Middle frontal gyrus (tissue), 1 donor: Measurements from ENCODE around the gene GPR146.

Experiments
- DNase-seq: peaks from one replicate; pipeline ENCODE4 v3.0.0-alpha.2; 2015; ENCODE audit warnings: low spot score; ENCODE audit errors: extremely low spot score

Gene GPR146

DNA sequence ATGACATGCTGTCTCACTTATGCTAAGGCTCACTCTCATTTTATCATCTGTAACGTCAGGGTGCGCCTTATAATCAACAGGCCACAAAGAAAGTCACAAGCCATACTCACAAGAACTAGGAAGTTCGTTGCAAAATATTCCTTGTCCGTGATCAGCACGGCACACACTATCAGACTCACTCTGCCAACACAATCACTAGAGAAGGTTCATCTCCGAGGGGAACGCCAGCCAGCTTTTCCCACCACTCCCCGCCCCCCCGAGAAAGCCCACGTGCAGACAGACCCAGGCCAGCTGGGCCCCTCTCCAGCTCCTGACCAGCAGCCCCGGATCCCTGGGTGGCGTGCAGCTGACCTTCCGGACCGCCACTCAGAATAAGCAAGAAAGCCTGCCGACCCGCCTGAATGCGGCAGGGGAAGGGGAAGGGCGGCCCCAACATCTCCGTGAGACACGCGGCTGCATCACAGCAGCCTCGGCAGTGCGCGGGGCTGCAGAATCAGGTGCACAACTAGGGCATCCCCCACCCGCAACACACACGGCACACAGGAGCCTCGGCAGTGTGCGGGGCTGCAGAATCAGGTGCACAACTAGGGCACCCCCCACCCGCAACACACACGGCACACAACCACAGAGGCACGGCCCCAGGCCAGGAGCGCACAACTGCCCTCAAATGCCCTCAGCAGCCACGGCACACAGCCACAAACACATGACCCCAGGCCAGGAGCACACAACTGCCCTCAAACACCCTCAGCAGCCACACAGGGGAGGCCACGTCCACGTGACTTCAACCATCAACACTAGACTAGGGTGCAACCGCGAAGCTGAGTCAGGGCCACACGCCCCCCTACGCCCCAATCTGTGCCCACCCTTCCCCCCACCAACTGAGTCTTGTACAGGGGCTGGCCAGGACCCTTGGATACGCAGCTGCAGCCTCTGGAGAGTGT, 2.5 kb upstream of the GPR146 start:
- DNase-seq = no peak

DNA sequence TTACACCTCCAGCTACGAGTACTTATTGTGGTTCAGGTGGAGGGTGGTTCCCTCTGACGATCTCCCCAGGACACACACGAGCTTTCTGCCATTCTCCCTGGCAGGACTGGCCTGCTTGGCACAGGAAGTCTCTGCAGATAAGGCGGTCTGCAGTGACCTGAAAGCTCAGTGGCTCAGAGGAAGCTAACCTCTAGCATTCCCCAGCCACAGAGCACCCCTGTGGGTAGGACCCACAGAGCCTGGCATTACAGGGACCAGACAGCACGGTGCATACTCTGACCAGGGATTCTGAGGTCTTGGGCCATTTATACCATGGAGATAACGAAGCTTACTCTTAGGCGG, 1.9 kb upstream of the GPR146 start:
- no peak for DNase-seq

DNA sequence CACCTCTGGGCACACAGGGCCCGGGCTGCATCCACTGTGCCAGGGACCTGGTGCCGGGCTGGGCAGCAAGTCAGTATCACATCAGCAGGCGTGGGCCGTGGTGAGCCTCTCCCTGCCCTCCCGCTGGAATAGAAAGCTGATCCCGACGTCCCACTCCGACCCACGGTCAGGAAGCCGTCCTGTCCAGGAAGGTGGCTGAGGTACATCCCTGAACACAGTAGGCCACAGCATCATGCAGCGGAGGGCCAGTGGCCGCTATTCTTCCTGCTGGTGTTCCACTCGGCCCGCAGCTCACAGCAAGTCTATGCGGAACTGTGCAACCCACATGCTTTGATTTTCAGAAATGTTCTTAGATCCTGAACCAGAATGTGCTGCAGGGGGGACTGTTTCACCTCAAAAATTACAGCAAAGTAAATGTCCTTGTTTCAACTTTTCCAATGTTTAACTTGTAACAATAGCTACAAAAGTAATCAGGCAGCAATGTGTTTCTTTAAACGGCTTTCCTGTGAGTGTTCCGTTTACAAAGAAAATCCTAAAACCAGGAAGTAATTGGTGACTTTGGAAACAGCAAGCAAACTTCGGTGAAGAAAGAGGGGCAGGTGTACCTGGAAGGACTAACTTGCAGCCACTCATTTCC, 676 bp upstream of the GPR146 start:
- no peak for DNase-seq

DNA sequence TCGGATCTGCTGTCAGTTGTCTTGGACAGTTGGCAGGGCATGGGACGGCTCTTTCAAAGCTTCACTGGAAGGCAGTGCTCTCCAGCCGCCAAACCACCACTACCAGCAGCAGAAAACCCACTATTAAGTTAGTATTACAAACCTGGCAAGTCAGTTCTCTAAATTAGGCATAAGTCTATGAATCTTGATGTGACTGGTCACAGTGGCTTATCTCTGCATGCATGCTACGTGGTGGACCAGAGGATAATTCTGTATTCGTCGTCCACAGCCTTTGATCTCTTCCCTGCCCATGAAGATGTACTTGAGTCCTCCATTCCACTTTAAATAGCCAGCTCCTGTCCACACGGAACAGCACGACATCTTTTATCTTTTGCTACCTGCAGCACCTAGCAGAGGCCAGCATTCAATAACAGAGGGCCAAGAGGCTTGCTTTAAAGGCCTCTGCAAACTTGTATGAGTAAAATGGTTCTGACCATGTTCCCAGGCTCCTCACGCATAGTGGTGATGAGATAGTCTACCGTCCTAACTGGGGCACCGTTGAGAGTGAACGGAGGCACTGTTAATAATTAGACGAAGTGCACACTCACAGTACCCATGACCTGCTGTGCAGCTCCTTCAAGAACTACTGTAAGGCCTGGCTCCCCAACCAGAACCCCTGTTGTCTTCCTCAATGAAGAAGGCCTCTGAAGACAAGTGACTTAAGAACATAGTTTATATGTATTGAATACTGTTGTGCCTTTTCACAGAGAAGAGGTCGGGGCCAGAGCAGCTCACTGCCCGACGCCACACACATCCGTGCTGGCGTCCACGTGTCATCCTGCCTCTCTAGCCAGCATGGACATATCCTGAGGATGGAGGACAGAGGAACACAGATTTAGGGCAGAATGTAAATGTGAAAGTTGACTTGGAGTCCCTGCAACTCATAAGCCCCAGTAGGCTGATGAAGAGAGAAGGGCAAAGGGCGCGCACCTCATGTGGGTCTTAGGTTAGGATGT, 1.0 kb downstream of the GPR146 start:
- DNase-seq = no peak

DNA sequence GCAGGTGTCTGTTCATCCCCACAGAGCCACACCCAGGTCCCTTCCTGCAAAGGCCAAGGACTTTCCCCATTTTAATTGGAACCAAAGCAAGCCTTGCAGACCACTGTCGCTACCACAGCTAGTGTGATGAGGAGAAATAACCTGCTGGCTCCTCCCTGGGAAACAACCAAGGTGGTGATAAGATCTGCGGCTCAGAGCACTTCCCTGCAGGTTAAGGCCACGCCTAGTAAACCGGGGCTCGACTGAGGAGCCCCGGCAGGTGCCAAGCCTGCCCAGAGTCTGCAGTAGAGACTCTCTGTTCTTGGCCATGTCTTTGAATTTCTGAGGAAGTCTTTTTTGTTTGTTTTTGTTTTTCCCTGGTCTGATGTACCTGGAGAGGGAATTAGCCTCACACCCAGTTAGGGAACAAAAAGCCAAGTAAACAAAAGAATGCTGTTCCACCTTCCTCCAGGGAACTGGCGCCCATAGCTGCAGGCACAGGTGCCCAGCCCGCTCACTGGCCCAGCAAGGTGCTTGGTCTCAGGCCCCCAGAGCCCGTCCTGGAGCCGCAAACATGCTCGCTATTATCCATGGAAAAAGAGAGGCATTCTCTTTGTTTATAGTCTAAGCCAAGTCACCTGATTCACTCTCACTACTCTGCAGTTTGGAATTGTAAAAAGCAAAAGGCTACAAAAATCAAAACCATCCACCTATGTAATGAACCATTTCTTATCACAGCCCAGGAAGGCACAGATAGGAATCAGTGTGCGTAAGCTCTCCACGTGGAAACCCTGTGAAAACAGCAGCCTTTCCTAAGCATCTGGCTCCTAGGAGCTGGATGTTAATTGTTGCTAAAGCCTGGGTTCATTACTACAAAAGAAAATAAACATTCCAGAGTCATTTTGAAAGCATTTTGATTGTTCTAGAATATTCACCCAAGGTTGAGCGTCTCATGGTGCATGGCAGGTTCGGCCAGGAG, 2.7 kb downstream of the GPR146 start:
- DNase-seq = no peak

DNA sequence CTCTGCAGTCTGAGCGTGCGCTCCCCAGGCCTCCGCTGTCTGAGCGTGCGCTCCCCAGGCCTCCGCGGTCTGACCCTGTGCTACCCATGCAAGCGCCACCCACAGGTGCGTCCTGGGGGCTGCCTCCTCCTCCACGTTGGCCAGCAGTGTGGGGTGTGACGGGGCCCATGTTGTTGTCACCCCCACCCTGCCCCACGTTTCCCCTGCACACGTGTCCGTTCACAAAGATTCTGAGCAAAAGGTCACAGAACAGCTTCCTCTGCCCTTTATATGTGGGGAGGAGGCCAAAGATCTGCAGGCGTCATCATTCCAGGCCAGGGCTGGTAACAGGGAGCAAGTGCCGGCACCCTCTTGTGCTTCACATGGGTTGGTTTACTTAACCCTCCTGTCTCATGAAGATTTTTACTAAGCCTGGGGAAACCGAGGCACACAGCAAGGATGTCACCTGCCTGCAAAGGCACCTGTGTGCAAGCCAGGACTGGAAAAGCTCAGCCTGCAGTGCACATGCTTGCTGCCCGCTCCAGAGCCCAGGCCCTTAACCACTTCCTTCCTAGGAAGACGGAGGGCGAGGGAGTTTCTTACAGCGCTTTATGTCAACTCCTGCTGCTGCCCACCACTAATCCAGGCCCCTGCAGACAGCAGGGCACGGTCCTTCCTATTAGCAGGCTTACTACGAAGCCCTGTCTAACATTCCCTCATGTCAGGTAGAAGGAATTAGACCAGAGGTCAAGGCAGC, 4.8 kb downstream of the GPR146 start:
- DNase-seq = no peak

DNA sequence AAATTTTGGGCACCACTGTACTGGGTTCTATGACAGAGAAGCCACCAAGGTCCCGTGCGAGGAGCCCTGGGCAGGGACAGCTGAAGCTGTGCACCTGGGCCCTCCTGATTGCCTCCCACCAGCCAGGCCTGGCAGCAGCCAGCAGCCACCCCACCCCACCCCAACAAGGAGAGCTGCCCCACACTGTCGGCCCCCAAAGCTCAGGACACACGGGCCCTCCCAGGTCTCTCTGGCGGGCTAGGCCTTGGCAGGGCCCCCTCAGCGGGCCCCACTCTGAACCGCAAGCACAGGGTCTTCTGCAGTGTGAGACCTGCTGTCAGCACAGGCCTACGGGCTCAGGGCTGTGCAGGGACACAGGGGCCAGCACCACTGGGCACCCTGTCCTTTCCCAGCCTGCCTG, 5.5 kb downstream of the GPR146 start:
- no peak for DNase-seq

DNA sequence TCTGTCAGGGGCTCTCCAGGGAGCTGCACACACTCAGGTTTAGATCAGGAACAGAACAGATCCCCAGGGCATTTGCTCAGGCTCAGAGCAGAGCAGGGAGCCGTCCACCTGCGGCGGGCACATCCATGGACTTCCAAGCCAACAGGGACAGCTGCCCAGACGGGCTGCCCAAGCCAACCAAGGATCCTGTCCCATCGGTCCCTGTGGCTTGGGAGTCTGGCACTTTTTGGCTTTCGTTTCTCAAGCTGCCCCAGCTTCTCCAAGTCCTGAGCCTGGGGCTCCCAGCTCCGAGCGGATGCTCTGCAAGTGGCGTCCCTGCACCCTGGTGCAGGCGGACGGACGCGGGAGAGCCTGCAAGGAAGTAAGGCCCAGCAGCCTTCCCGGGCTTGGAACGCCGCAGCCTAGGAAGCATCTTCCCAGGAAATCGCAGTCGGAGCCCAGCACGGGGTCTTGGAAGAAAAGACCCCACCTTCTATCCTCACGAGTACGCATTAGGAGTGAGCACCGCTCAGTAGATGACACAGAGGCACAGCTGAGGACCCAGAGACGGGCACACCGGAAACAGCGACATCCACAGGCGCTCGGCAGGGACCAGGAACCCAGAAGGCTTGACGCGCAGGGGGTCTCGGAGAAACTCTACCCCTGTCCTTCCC, 6.0 kb downstream of the GPR146 start:
- DNase-seq = no peak

DNA sequence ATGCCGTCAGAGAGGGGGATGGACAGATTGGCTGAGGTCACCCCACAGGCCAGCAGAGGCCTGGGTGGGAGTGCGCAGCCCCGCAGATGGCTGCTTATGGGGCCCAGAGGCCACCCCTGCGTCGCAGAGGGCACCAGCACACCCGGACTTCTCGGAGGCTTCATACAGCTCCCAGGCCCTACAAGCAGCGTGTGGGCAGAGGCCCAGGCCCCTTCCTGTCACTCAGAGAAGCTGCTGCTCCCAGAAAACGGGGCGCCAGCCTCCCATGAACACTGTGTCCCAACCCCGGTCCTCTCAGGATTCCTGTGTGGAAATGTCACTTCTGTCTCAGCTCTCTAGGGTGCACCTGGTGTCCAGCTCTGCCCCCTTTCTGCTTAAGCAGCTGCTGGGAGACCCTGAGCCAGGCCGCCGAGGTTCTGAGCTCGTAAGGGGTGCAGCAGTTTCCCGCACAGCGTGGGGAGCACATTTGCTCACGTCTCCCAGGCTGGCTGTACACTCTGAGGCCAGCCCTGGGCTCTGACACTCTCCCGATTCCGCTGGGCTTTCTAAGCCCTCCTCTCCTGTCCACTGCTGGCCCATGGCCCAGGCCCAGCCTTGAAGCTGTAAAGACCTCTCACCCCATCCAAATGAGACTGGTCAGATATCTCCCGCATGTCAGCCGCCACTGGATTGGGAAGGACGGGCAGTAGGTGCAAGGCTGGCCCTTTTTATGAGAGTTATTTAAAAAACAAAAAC, 6.8 kb downstream of the GPR146 start:
- DNase-seq = no peak

DNA sequence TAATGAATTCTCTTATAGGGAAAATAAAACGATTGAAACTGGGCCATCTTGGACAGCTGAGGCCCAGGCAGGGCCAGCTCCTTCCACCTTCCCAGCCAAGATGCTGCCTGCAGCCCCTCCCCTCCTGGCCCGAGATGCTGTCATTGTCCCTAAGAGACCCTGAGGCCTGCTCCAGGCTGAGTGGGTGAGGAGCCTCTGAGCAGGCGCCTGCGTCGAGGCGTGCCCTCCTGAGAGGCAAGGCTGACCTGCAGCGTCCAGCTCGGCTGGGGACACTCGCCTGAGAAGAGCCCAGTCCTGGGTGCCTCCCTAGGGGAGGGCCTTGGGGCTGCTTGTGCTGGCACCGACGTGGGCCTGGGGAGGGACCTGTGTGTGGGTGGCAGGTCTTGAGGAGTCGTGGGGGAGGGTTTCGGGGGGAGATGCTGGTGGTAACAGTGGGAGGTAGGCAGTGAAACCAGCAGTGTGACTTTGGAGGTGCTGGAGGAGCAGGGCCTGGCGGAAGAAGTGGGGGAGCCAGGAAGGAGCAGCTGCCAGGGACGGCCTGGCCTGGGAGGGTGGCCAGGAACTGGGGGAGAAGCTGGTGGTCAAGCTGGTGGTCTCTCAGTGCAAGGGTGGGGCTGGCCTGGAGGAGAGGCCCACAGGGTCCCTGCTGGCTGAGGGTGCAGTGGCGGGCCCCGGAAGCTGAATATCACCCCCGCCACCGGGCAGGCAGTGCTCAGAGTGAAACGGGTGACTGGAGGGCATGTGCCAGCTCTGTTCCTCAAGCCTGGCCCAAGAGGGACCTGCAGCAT, 7.9 kb downstream of the GPR146 start:
- no peak for DNase-seq

DNA sequence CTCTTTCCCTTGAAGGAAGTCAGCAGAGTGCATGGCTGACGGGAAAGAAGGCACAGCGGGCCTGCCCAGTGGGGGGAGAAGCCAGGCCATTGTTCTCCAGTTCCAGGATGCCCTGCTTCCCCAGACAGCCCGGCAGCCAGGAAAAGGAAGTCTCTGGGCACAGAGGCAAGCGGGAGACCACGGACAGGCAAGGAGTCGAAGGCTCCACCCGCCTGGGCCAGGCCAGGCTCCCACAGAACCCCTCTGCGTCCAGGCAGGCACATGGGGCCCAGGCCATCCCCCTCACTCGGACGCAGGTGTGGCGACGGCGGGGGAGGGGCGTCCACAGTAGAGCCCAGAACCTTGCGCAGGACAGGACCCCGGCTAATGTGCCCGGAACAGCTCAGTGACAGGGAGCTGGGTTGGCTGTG, 8.7 kb downstream of the GPR146 start:
- DNase-seq = no peak

DNA sequence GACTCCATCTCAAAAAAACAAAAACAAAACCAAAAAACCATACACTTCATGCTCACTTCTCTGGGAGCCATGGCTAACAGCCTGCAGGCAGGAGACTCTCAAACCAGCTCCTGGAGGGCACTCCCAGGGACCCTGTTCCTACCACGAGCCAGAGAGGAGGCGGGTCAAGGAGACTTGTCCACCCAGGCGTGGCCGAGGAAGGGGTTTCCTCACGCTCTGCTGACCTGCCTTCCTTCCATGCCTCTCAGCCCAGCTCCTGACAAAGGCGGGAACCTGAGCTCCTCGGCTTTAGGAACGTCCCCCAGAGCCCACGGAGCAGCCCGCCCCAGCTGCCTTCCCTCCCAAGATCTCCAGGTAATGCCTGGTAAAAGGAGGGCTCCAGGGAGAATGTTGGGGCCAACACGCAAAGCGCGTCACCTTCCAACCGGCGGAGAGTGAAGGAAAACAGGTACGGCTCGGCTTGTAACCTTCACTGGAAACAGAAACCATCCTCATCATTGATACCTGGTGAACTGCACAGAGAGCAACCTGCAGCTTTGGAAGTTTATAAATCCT, 9.5 kb downstream of the GPR146 start:
- DNase-seq = no peak

DNA sequence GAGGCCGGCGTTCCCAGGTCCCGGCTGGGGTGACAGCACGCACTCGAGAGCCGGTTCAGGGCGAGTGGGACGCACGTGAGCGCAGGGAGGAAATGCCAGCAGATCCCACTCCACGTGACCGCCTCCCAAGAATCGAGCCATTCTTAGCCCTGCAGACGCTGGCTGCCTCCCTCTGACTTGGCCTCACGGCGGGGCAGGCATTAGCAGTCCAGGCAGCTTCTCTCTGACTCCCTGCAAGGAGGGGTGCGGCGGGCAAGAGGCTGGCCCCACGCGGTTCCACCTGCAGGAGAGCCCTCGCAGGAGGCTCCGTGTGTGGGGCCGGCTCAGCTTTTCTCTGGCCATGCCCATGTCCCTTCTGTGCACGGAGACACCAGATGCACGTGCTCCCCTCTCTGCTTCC, 10.1 kb downstream of the GPR146 start:
- DNase-seq = peak; percentile 52

DNA sequence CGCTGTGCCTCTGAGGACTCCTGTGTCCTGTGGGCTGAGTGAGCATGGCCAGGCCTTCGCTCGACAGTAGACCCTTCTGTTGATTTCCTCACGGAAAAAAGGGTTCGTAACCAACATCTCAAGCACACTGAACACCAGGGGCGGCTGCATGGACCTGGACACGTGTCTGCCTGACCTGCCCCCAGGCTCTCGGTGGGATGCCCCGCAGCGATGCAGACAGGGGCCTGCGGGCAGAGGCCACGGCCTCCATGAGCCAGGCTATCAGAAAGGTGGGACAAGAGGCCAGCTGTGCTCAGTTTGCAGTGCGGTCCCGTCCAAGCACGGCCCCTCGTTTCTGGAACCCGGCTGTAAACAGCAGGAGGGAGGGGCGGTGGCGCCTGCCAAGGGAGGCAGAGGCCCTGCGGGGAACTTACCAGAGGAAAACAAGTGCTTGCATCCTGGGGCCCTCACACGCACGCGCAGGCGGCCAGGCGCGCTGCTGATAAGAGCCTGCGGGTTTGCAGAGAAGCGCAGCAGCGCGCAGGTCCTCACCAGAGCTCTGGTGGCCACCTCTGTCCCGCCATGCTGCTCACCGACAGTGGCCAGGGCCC, 10.6 kb downstream of the GPR146 start:
- DNase-seq = no peak

DNA sequence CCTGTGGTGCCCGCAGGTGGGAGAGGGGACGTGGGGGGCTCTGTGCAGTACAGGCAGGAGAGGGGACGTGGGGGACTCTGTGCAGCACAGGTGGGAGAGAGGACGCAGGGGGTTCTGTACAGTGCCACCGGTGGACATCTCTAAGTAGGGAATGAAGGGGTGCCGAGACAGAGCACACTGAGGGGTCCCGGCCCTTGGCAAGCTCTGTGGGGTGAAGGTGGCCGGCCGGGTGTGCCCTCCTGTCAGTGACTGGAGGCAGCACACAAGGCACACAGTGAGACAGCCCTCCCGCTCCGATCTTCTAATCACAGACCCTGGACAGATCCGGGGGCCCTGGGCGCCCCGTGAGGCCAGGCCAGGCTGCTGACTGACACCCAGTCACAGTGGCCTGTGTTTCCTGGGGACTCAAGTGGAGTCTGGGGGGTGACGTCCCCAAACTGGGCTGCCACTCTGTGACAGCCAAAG, 11.2 kb downstream of the GPR146 start:
- DNase-seq = no peak

DNA sequence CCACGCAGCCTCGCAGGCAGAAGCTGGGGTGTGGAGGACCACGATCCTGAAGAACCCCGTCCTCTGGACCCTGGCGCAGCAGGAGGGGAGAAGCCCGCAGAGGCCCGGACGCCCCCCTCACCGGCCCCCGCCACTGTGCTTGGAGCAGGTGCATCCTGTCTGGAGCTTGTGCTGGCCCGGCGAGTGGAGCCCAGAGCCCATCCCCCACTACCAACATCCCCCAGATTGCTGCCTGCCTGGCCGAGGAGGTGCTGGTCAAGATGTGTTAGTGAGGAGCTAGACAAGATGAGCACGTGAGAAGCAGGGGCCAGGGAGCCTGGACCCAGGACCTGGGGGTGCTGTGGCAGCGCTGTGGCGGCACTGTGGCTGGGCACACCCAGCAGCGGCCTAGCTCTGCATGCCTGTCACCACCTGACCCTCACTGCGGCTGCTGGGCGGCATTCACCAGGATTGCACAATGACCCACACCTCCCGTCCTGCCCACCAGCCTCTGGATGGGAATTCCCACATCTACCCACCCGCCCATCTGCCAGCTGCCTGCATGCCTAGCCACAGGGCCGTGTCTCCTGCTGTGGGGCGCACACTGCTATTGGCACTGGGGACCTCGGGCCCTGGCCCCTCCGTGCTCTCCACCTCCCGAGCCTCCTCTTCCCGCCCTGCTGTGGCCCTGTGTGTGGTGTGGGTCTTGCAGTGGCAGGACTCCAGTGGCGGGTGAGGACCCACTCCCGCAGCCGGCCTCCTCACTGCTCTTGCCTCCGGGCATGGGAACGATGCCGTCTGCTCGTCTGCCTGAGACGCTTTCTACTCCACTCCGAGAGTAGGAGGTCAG, 11.8 kb downstream of the GPR146 start:
- no peak for DNase-seq
